Fibroblast of upper back skin (primary cell): Measurements from ENCODE around the gene DENND6A.
"Not testable (repeated sequence)": the region's sequence is repeated elsewhere in the genome, so short reads cannot be mapped to it uniquely, and the experiment has no call there.

ENCODE experiments used
- DNase-seq: peaks from one replicate; pipeline ENCODE4 v3.0.0-alpha.2; 2013

The DENND6A gene

DNA sequence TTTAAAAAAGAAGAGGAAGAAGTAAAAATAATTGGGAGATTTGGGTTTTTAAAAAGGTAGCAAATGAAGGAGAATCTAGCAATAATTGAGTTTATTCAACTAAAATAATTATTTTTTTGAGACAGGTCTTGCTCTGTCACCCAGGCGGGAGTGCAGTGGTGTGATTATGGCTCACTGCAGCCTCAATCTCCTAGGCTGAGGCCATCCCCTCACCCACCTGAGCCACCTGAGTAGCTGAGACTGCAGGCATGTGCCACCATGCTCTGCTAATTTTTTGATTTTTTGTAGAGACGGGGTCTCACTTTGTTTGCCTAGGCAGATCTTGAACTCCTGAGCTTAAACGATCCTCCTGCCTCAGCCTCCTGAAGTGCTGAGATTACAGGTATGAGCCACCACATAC, 68.1 kb downstream of the DENND6A start:
- no peak for DNase-seq

GRCh38 chr3:57622362-57622761, 70.5 kb downstream of the DENND6A start:
- DNase-seq, result no peak

DNA sequence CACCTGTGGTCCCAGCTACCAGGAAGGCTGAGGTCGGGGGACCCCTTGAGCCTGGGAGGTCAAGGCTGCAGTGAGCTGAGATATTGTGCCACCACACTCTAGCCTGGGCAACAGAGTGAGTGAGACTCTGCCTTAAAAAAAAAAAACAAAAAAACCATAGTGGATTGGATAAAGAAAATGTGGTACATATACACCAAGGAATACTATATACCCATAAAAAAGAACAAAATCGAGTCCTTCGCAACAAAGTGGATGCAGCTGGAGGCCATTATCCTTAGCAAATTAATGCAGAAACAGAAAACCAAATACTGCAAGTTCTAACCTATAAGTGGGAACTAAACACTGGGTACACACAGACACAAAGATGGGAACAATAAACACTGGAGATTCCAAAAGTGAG, 75.1 kb downstream of the DENND6A start:
- no peak for DNase-seq

- DNase-seq, result no peak
Observed at GRCh38 chr3:57616233-57616632, 76.6 kb downstream of the DENND6A start.

DNA sequence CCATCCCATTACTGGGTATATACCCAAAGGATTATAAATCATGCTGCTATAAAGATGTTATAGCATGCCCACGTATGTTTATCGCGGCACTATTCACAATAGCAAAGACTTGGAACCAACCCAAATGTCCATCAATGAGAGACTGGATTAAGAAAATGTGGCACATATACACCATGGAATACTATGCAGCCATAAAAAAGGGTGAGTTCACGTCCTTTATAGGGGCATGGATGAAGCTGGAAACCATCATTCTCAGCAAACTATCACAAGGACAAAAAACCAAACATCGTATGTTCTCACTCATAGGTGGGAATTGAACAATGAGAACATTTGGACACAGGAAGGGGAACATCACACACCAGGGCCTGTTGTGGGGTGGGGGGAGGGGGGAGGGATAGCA, 81.0 kb downstream of the DENND6A start:
- not testable (repeated sequence) for DNase-seq

- DNase-seq, result no peak
Observed at GRCh38 chr3:57605683-57606082, 87.2 kb downstream of the DENND6A start.

DNA sequence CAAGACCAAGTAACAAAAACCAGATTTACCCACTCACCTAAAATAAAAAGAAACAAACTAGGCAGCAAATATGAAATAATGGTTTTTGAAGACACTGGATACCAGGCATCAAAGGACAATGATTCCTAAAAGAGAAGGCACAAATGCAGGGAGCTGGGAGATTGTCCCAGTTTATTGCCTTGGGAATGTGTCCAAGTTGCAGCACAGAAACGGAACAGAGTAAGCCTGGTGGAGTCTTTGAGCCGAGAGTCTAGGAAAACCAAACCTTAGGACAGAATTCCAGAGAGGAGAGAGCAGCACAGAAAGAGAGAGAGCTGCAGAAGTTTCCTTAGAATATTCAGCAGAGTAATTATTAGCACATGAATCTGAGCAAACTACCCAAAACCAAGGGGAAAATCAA, 87.9 kb downstream of the DENND6A start:
- no peak for DNase-seq

DNA sequence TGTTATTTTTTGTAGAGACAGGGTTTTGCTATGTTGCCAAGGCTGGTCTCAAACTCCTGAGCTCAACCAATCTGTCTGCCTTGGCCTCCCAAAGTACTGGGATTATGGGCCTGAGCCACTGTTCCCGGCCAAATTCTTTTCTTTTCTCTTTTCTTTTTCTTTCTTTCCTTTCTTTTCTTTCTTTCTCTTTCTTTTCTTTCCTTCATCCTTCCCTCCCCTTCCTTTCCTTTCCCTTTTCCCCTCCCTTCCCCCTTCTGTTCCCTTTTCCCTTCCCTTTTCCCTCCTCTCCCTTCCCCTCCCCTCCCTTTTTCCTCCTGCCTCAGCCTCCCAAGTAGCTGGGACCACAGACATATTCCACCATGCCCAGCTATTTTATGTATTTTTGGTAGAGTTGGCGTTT, 92.7 kb downstream of the DENND6A start:
- no peak for DNase-seq

DNA sequence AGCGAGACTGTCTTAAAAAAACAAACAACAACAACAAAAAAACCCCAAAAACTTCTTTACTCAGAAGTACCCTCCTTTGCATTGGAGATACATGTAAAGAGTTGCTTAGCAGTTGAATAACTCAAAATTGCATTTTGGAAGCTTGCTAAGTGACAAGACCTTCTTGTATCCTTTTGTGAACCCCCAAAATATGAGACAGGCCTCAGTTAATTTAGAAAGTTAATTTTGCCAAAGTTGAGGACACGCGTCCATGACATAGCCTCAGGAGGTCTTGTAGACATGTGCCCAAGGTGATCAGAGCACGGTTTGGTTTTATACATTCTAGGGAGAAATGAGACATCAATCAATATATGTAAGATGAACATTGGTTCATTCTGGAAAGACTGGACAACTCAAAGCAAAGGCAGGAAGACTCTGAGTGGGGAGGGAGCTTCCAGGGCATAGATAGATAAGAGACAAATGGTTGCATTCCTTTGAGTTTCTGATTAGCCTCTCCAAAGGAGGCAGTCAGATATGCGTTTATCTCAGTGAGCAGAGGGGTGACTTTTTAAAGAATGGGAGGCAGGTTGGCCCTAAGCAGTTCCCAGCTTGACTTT, 94.0 kb downstream of the DENND6A start:
- no peak for DNase-seq

- peak; percentile 100 for DNase-seq
Observed at GRCh38 chr3:57597127-57597923, 95.6 kb downstream of the DENND6A start, which contains the start of gene ARF4. TSS of gene ARF4 (minus strand) at chr3:57597344. CDS start at chr3:57597140, 204 bp downstream.

DNA sequence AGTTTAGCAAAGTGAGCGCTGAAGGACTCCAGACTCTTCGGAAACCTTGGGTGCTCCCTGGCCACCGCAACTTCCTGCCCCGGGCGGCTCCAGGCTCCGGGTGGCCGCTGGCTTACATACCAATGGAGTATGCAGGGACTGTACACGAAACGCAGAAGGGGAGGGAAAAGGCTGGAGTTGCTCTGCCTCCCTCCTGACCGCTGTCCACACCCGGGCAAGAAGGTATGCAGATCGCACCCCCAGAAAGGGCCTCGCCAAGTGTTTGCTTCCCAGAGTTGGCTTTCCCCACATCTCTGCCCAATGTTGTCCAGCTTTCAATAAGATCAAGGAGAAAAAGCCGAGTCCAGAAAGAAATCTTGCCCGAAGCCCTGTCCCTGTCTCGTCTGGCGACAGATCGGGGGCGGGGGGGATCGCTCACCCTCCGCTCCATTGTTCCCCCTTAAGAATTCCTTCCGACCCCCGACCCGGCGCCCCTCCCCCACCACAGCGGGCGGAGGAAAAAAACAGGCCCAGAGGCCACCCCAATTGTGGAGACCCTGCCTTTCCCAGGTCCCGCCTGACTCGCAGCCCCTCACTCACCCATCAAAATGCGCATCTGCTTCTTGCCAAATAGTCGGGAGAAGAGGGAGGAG, 96.3 kb downstream of the DENND6A start:
- peak; percentile 96 for DNase-seq

DNA sequence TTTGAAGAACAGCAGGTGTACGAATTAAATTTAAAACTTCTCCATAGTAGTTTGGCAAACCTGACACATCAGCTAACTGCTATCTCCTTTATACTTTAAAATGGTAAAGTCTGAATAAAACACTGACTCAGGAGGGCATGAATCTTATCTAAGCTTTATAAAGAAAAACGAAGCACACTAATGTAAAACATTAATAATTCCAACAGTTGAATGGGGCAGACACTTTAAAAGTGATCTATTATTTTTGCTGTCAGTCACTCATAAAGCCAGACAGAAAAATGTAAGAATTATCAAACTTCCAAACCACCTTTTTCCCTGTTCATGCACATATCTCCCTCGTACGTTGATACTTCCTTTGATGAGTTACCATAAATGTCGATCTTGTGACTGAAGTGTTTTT, 98.3 kb downstream of the DENND6A start:
- no peak for DNase-seq

- DNase-seq, result no peak
Observed at GRCh38 chr3:57594144-57594543, 98.7 kb downstream of the DENND6A start.

- no peak for DNase-seq
Observed at GRCh38 chr3:57592306-57592705, 100.6 kb downstream of the DENND6A start.

DNA sequence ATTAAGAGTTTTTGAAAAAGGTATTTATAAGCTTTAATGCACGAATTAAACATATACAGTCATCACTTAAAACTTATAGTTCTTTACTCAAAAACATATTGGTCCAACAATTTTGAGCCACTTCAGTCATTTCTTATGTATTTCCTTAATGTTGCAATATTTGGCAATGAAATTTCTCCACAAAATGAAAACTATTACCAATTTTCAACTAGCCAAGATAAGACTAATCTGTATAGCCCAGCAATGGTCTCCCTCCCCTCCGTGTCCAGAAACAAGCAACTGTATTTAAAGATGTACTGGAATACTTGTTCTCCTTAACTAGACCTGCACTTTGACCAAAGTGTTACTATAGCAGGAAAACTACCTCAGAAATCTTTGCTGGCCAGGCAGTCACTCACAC, 105.0 kb downstream of the DENND6A start:
- DNase-seq, result no peak

GRCh38 chr3:57586778-57587177, 106.1 kb downstream of the DENND6A start:
- DNase-seq, result no peak

DNA sequence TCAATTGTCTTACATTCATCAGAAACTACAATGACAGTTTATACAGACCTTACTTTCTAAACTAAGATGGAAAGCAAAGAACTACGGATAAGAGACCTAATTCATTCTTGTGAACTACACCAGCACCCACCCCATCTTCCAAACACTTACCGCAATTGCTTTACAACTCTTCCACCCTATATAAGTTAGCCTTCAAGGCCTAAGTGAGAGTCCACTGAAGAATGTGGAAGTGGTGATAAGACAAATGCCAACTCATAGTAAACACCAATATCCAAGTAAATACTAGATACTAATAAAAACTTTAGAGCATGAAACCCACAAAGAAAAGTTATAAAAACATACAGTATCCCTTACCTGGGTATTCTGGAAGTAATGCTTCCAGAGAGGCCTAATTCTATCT, 109.3 kb downstream of the DENND6A start:
- DNase-seq, result no peak

GRCh38 chr3:57582474-57583168, 110.3 kb downstream of the DENND6A start:
- no peak for DNase-seq

GRCh38 chr3:57577801-57578200, 115.1 kb downstream of the DENND6A start:
- DNase-seq, result no peak

DNA sequence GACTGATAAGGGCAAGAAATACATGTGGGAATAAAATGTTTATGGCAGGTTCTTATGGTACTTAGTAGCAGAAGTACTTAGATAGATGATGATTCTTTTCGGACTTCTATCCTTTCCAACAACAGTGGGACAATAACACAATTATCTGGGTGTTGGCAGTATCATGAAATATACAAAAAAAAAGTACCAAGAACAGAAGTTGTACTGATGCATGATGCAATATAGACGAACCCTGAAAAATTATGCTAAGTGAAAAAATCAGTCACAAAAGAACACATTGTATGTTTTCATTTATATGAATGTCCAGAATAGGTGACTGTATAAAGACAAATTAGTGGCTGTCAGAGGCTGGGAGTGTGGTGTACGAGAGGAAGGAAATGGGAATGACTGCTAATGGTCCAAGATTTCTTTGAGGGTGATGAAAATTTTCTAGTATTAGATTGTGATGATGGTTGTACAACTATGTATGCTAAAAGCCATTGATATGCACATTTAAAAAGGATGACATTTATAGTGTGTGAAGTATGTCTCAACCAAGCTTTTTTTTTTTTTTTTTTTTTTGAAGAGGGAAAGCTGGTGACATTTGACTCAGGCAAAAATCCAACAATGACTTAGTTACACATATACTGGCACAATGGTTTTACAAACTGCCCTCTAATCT, 116.8 kb downstream of the DENND6A start:
- DNase-seq, result no peak
